Mononuclear cell (primary cell): ENCODE data around the gene EFCAB10. TPM values are rescaled to one million over a fixed set of nuclear protein-coding genes. Genes with fewer than 3 reads are reported as not detected.
"Not testable (repeated sequence)": the region's sequence is repeated elsewhere in the genome, so short reads cannot be mapped to it uniquely, and the experiment has no call there.

Experiments
- H3K27me3 ChIP-seq: 2 replicates; pipeline ENCODE4 v1.6.0; 2011; ENCODE audit warnings: low read length, control low read depth; ENCODE audit not compliant: insufficient read depth
- H3K4me1 ChIP-seq: 2 replicates; pipeline ENCODE4 v1.5.1; 2011; ENCODE audit warnings: mild to moderate bottlenecking, low read length, control low read depth; ENCODE audit not compliant: insufficient read depth
- H3K4me3 ChIP-seq: 2 replicates; pipeline ENCODE4 v1.5.1; 2011; ENCODE audit warnings: mild to moderate bottlenecking, low read length, moderate library complexity
- H3K9me3 ChIP-seq: 2 replicates; pipeline ENCODE4 v1.5.1; 2011; ENCODE audit warnings: low read depth, mild to moderate bottlenecking, control low read depth, low read length
- total RNA-seq: library from RNA; depleted of rRNA; stranded (reverse); fragments of >200 nt; gene quantifications from one replicate; pipeline ENCODE4 v1.2.3, GENCODE V29; 2012

EFCAB10 gene
- total RNA-seq, 1 donor = 0.94 TPM

- Histone ChIP-seq H3K4me1 (no peaks in the 10 kb centered on the region), H3K9me3 (no peaks in the 10 kb centered on the region), H3K4me3 (no peak overlapping the region), H3K27me3 (no peaks in the 10 kb centered on the region)
These were observed 29.1 kb upstream of the EFCAB10 start for GRCh38 chr7:105610165-105610930.

- H3K4me3 ChIP-seq = no peak overlapping the region
- H3K27me3 ChIP-seq = no peaks in the 10 kb centered on the region
- no peaks in the 10 kb centered on the region for H3K4me1 ChIP-seq
- H3K9me3 ChIP-seq = no peaks in the 10 kb centered on the region
These were observed 21.3 kb upstream of the EFCAB10 start for GRCh38 chr7:105602325-105603305.

- no peak overlapping the region for H3K4me3 ChIP-seq
- no peaks in the 10 kb centered on the region for H3K4me1 ChIP-seq
- H3K27me3 ChIP-seq = no peaks in the 10 kb centered on the region
- no peaks in the 10 kb centered on the region for H3K9me3 ChIP-seq
These were observed 19.6 kb upstream of the EFCAB10 start for GRCh38 chr7:105600720-105601550.

GRCh38 chr7:105599551-105599950 lies 18.3 kb upstream of the EFCAB10 start:
- no peaks in the 10 kb centered on the region for H3K4me1 ChIP-seq
- no peaks in the 10 kb centered on the region for H3K27me3 ChIP-seq
- H3K9me3 ChIP-seq = no peaks in the 10 kb centered on the region
- no peak overlapping the region for H3K4me3 ChIP-seq

- H3K4me1 ChIP-seq, H3K27me3 ChIP-seq, H3K9me3 ChIP-seq, H3K4me3 ChIP-seq: not testable (repeated sequence)
These were observed 17.8 kb upstream of the EFCAB10 start for GRCh38 chr7:105599080-105599479.

- no peaks in the 10 kb centered on the region for H3K27me3 ChIP-seq
- H3K9me3 ChIP-seq = no peaks in the 10 kb centered on the region
- no peak overlapping the region for H3K4me3 ChIP-seq
- no peaks in the 10 kb centered on the region for H3K4me1 ChIP-seq
These were observed 15.6 kb upstream of the EFCAB10 start for GRCh38 chr7:105596866-105597265.

GRCh38 chr7:105594034-105594433 lies 12.7 kb upstream of the EFCAB10 start:
- Histone ChIP-seq H3K4me3 (no peak overlapping the region), H3K27me3 (no peaks in the 10 kb centered on the region), H3K9me3 (no peaks in the 10 kb centered on the region)

GRCh38 chr7:105591522-105591921 lies 10.2 kb upstream of the EFCAB10 start:
- no peaks in the 10 kb centered on the region for H3K4me1 ChIP-seq
- no peaks in the 10 kb centered on the region for H3K27me3 ChIP-seq
- no peaks in the 10 kb centered on the region for H3K9me3 ChIP-seq
- no peak overlapping the region for H3K4me3 ChIP-seq

More at GRCh38 chr7:105594034-105594433, 12.7 kb upstream of the EFCAB10 start:
- no peaks in the 10 kb centered on the region for H3K4me1 ChIP-seq

GRCh38 chr7:105590793-105591192 lies 9.5 kb upstream of the EFCAB10 start:
- Histone ChIP-seq H3K9me3 (no peaks in the 10 kb centered on the region), H3K4me1 (no peaks in the 10 kb centered on the region), H3K4me3 (no peak overlapping the region), H3K27me3 (no peaks in the 10 kb centered on the region)

- Histone ChIP-seq H3K4me1 (no peaks in the 10 kb centered on the region), H3K27me3 (no peaks in the 10 kb centered on the region)
These were observed 8.2 kb upstream of the EFCAB10 start for GRCh38 chr7:105589356-105590077.

GRCh38 chr7:105587909-105588635 lies 6.8 kb upstream of the EFCAB10 start:
- H3K27me3 ChIP-seq = no peaks in the 10 kb centered on the region
- H3K9me3 ChIP-seq = no peaks in the 10 kb centered on the region
- no peaks in the 10 kb centered on the region for H3K4me1 ChIP-seq
- H3K4me3 ChIP-seq = no peak overlapping the region

More at GRCh38 chr7:105589356-105590077, 8.2 kb upstream of the EFCAB10 start:
- H3K4me3 ChIP-seq = no peak overlapping the region
- H3K9me3 ChIP-seq = no peaks in the 10 kb centered on the region

- Histone ChIP-seq H3K27me3 (no peaks in the 10 kb centered on the region), H3K9me3 (no peaks in the 10 kb centered on the region), H3K4me3 (no peak overlapping the region), H3K4me1 (peaks cover 6% of the 10 kb centered on the region)
These were observed 4.7 kb upstream of the EFCAB10 start for GRCh38 chr7:105585850-105586500.

- peaks cover 7% of the 10 kb centered on the region for H3K4me1 ChIP-seq
- H3K9me3 ChIP-seq = no peaks in the 10 kb centered on the region
- H3K27me3 ChIP-seq = no peaks in the 10 kb centered on the region
- no peak overlapping the region for H3K4me3 ChIP-seq
These were observed 2.9 kb upstream of the EFCAB10 start for GRCh38 chr7:105584165-105584564.
